Trophoblast cell (in vitro differentiated cells and primary cell): ENCODE results near the gene TLR4. TPM values are rescaled to one million over a fixed set of nuclear protein-coding genes. Genes with fewer than 3 reads are reported as not detected.

Source experiments
- DNase-seq, 2 donors: peaks; one replicate each; pipeline ENCODE4 v3.0.0-alpha.2; 2016
- H2AFZ ChIP-seq: 2 replicates; pipeline ENCODE4 v1.6.1; 2013; ENCODE audit warnings: low read length, moderate library complexity, mild to moderate bottlenecking; ENCODE audit not compliant: insufficient read depth, poor library complexity
- H2AK5ac ChIP-seq: 2 replicates; pipeline ENCODE4 v1.6.1; 2013; ENCODE audit warnings: mild to moderate bottlenecking, low read length
- H2BK120ac ChIP-seq: 2 replicates; pipeline ENCODE4 v1.6.1; 2013; ENCODE audit warnings: low read length, mild to moderate bottlenecking, moderate library complexity; ENCODE audit not compliant: insufficient read depth, poor library complexity
- H2BK12ac ChIP-seq: 2 replicates; pipeline ENCODE4 v1.6.1; 2013; ENCODE audit warnings: mild to moderate bottlenecking, low read length, moderate library complexity
- H2BK5ac ChIP-seq: 2 replicates; pipeline ENCODE4 v1.6.1; 2013; ENCODE audit warnings: low read length, low read depth, moderate library complexity, mild to moderate bottlenecking; ENCODE audit not compliant: poor library complexity
- H3K14ac ChIP-seq: 2 replicates; pipeline ENCODE4 v1.6.1; 2013; ENCODE audit warnings: mild to moderate bottlenecking, low read length
- H3K18ac ChIP-seq: 2 replicates; pipeline ENCODE4 v1.6.1; 2013; ENCODE audit warnings: mild to moderate bottlenecking, low read length
- H3K23ac ChIP-seq: 2 replicates; pipeline ENCODE4 v1.6.1; 2013; ENCODE audit warnings: low read length
- H3K27ac ChIP-seq: 2 replicates; pipeline ENCODE4 v1.5.1; 2013; ENCODE audit warnings: low read depth, mild to moderate bottlenecking, inconsistent platforms, low read length, moderate library complexity
- H3K27me3 ChIP-seq: 2 replicates; pipeline ENCODE4 v1.6.1; 2013; ENCODE audit warnings: inconsistent platforms, mild to moderate bottlenecking, low read length, moderate library complexity; ENCODE audit not compliant: insufficient read depth
- H3K36me3 ChIP-seq, 2 experiments: 1 replicate in 1 of 2; 2 replicates in 1 of 2; pipeline ENCODE4 v1.6.1; 2013; ENCODE audit warnings: low read length in 2 of 2, mild to moderate bottlenecking in 2 of 2, moderate library complexity in 1 of 2; ENCODE audit not compliant: insufficient read depth in 2 of 2, control insufficient read depth in 1 of 2
- H3K4ac ChIP-seq: 2 replicates; pipeline ENCODE4 v1.6.1; 2013; ENCODE audit warnings: low read depth, mild to moderate bottlenecking, low read length, moderate library complexity
- H3K4me1 ChIP-seq, 2 experiments: 1 replicate in 1 of 2; 2 replicates in 1 of 2; pipeline ENCODE4 v1.6.1; 2013; ENCODE audit warnings: low read length in 2 of 2, mild to moderate bottlenecking in 2 of 2, moderate library complexity in 1 of 2; ENCODE audit not compliant: insufficient read depth in 2 of 2, control insufficient read depth in 1 of 2
- H3K4me2 ChIP-seq: 2 replicates; pipeline ENCODE4 v1.6.1; 2013; ENCODE audit warnings: inconsistent platforms, mild to moderate bottlenecking, low read length, moderate library complexity
- H3K4me3 ChIP-seq: 2 replicates; pipeline ENCODE4 v1.5.1; 2013; ENCODE audit warnings: mild to moderate bottlenecking, low read depth, low read length, inconsistent platforms
- H3K79me1 ChIP-seq: one replicate; pipeline ENCODE4 v1.6.1; 2013; ENCODE audit warnings: low read length
- H3K79me2 ChIP-seq: 2 replicates; pipeline ENCODE4 v1.6.1; 2013; ENCODE audit warnings: low read length, mild to moderate bottlenecking; ENCODE audit not compliant: control insufficient read depth, insufficient read depth, poor library complexity
- H3K9ac ChIP-seq: 2 replicates; pipeline ENCODE4 v1.6.1; 2013; ENCODE audit warnings: mild to moderate bottlenecking, low read length
- H3K9me3 ChIP-seq: 2 replicates; pipeline ENCODE4 v1.6.1; 2013; ENCODE audit warnings: low read depth, mild to moderate bottlenecking, control low read depth, inconsistent platforms, low read length; ENCODE audit not compliant: insufficient read depth
- H4K12ac ChIP-seq: 2 replicates; pipeline ENCODE4 v1.6.1; 2013; ENCODE audit warnings: low read depth, mild to moderate bottlenecking, low read length, moderate library complexity
- H4K8ac ChIP-seq: 2 replicates; pipeline ENCODE4 v1.6.1; 2013; ENCODE audit warnings: low read depth, mild to moderate bottlenecking, low read length, moderate library complexity
- H4K91ac ChIP-seq: one replicate; pipeline ENCODE4 v1.6.1; 2013; ENCODE audit warnings: low read depth, mild to moderate bottlenecking, low read length, moderate library complexity
- WGBS: extraction: QIAGEN DNeasy Blood & Tissue Kit; methylation state at CpG from one replicate; pipeline ENCODE4 v1.1.7; 2013; ENCODE audit warnings: missing lambda C conversion rate; ENCODE audit not compliant: insufficient read length, insufficient coverage; ENCODE audit errors: extremely low coverage; 5-methylcytosine and 5-hydroxymethylcytosine counted together
- polyA plus RNA-seq: library from polyadenylated mRNA; stranded (reverse); fragments of 200-250 nt; gene quantifications from 2 replicates; pipeline ENCODE4 v1.2.3, GENCODE V29; 2013

TLR4 gene
- 0.10 and 0.15 TPM in 2 replicates for polyA plus RNA-seq

GRCh38 chr9:117704024-117704575 is at the start of gene TLR4:
Gene TLR4 (plus strand): TSS chr9:117704403. CDS start chr9:117704473, 70 bp downstream.
- Histone ChIP-seq H3K27me3 (no peaks in the 10 kb centered on the region), H3K79me2 (no peaks in the 10 kb centered on the region), H3K23ac (no peak within 1 kb of the TSS), H3K79me1 (no peaks in the 10 kb centered on the region), H3K4me3 (no peak within 1 kb of the TSS), H3K4me2 (peak within 1 kb of the TSS; percentile 20), H3K9me3 (no peaks in the 10 kb centered on the region), H3K18ac (no peak within 1 kb of the TSS), H3K36me3 (no peaks in the 10 kb centered on the region), H4K8ac (no peak within 1 kb of the TSS), H2AFZ (no peak within 1 kb of the TSS), H3K9ac (no peak within 1 kb of the TSS), H2BK5ac (no peak within 1 kb of the TSS), H3K4ac (no peak within 1 kb of the TSS), H3K14ac (no peak within 1 kb of the TSS), H2AK5ac (no peak within 1 kb of the TSS), H4K91ac (no peak within 1 kb of the TSS), H2BK120ac (no peak within 1 kb of the TSS), H4K12ac (no peak within 1 kb of the TSS), H2BK12ac (no peak within 1 kb of the TSS), H3K27ac (no peak within 1 kb of the TSS), H3K4me1 (peaks cover 3% of the 10 kb centered on the region in 2 experiments)
- WGBS: no CpG with 5 or more reads among the region's 13 CpGs
- DNase-seq: peak; percentile 28 to 38

GRCh38 chr9:117656002-117656401 is 48.2 kb upstream of the TLR4 start:
- Histone ChIP-seq H3K18ac (no peak overlapping the region), H2AFZ (no peak overlapping the region), H3K9ac (no peak overlapping the region), H2BK5ac (no peak overlapping the region), H2BK120ac (no peak overlapping the region), H3K4me3 (no peak overlapping the region), H4K91ac (no peak overlapping the region), H4K12ac (no peak overlapping the region), H2AK5ac (no peak overlapping the region), H3K9me3 (no peaks in the 10 kb centered on the region), H3K4ac (no peak overlapping the region), H3K4me2 (no peak overlapping the region), H4K8ac (no peak overlapping the region), H3K79me2 (no peaks in the 10 kb centered on the region), H2BK12ac (no peak overlapping the region), H3K14ac (no peak overlapping the region), H3K27me3 (no peaks in the 10 kb centered on the region), H3K4me1 (no peaks in the 10 kb centered on the region), H3K23ac (no peak overlapping the region), H3K27ac (no peak overlapping the region), H3K36me3 (no peaks in the 10 kb centered on the region), H3K79me1 (no peaks in the 10 kb centered on the region)
- no peak for DNase-seq
- no CpG with 5 or more reads among the region's 2 CpGs for WGBS

GRCh38 chr9:117662651-117663050 is 41.6 kb upstream of the TLR4 start:
- no peak overlapping the region for H3K4me2 ChIP-seq
- H3K4me3 ChIP-seq: no peak overlapping the region
- WGBS: no CpG with 5 or more reads among the region's 3 CpGs
- H4K12ac ChIP-seq: no peak overlapping the region
- no peaks in the 10 kb centered on the region for H3K4me1 ChIP-seq
- H2BK12ac ChIP-seq: no peak overlapping the region
- DNase-seq: no peak
- no peak overlapping the region for H3K4ac ChIP-seq
- no peak overlapping the region for H2AK5ac ChIP-seq
- no peak overlapping the region for H4K8ac ChIP-seq
- H4K91ac ChIP-seq: no peak overlapping the region
- no peak overlapping the region for H2BK5ac ChIP-seq
- H3K23ac ChIP-seq: no peak overlapping the region
- no peak overlapping the region for H3K27ac ChIP-seq
- H3K79me1 ChIP-seq: no peaks in the 10 kb centered on the region
- no peaks in the 10 kb centered on the region for H3K9me3 ChIP-seq
- no peaks in the 10 kb centered on the region for H3K27me3 ChIP-seq
- H3K36me3 ChIP-seq: no peaks in the 10 kb centered on the region
- no peak overlapping the region for H3K14ac ChIP-seq
- no peak overlapping the region for H3K18ac ChIP-seq
- no peak overlapping the region for H2AFZ ChIP-seq
- H2BK120ac ChIP-seq: no peak overlapping the region
- no peaks in the 10 kb centered on the region for H3K79me2 ChIP-seq
- H3K9ac ChIP-seq: no peak overlapping the region

DNA sequence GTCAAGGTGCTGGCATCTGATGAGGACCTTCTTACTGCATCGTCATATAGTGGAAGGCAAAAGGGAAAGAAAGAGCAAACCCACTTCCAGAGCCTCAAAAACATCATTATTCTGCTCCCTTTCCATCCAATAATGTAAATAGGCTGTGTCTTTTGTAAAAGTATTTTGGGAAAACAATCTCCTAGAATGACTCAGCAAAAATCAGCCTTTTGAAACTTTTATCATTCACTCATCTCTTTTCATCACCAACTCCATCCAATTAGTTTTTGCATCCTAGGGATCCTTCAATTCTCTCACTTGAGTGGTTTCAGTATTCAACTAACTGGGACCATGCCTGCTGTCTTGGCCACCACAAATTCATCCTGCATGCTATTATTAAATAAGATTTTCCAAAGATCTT is 39.8 kb upstream of the TLR4 start:
- Histone ChIP-seq H2BK5ac (no peak overlapping the region), H3K79me1 (no peaks in the 10 kb centered on the region), H3K9me3 (no peaks in the 10 kb centered on the region), H3K9ac (no peak overlapping the region), H3K18ac (no peak overlapping the region), H4K8ac (no peak overlapping the region), H3K14ac (no peak overlapping the region), H2AK5ac (no peak overlapping the region), H3K79me2 (no peaks in the 10 kb centered on the region), H3K27ac (no peak overlapping the region), H3K23ac (no peak overlapping the region), H3K36me3 (no peaks in the 10 kb centered on the region), H3K4me1 (no peaks in the 10 kb centered on the region), H3K4me2 (no peak overlapping the region), H4K91ac (no peak overlapping the region), H3K27me3 (no peaks in the 10 kb centered on the region), H4K12ac (no peak overlapping the region), H2BK120ac (no peak overlapping the region), H3K4ac (no peak overlapping the region), H2BK12ac (no peak overlapping the region), H2AFZ (no peak overlapping the region), H3K4me3 (no peak overlapping the region)
- WGBS: no CpG with 5 or more reads among the region's 1 CpG
- no peak for DNase-seq
